ENCODE data around the gene ZNF280C. TPM values are rescaled to one million over a fixed set of nuclear protein-coding genes. Genes with fewer than 3 reads are reported as not detected.

ZNF280C gene
- total and polyA plus RNA-seq, 4 donors = 0.50 to 2.3 (median 1.00) TPM

GRCh38 chrX:130167040-130167439 is 101.7 kb downstream of the ZNF280C start:
- no peak overlapping the region for H3K4me3 ChIP-seq (ENCODE audit: low read depth in 1 of 3, low read length in 3 of 3)
- H3K27ac ChIP-seq (ENCODE audit: low read depth in 1 of 2, low read length in 2 of 2) = no peak overlapping the region
- no peaks in the 10 kb centered on the region for H3K27me3 ChIP-seq (ENCODE audit: control insufficient read depth in 4 of 4, insufficient read depth in 4 of 4, low read length in 3 of 4)
- H3K9me3 ChIP-seq (ENCODE audit: control insufficient read depth in 4 of 4, low read length in 3 of 4) = no peaks in the 10 kb centered on the region
- H3K36me3 ChIP-seq (ENCODE audit: control insufficient read depth in 4 of 4, insufficient read depth in 3 of 4, low read depth in 1 of 4, low read length in 3 of 4) = no peaks in the 10 kb centered on the region
- H3K4me1 ChIP-seq (ENCODE audit: control insufficient read depth in 4 of 4, insufficient read depth in 4 of 4, low read length in 3 of 4) = peaks cover 4 to 35% (median 17%) of the 10 kb centered on the region in 4 donors
- 60% methylated on average over 4 of the region's 4 CpGs for WGBS
- no peak for DNase-seq (ENCODE audit: low spot score)
- no peak for TF ChIP-seq NR2F2 (IDR thresholded peaks at IDR 0.05)
- TF ChIP-seq ATF3 (IDR thresholded peaks at IDR 0.05) = no peak
- no peak for TF ChIP-seq GABPA (IDR thresholded peaks at IDR 0.05 in 1 of 2, conservative IDR thresholded peaks at IDR 0.05 in 1 of 2)
- TF ChIP-seq ZBTB33 (IDR thresholded peaks at IDR 0.05) = no peak
- TF ChIP-seq HNF4A (conservative IDR thresholded peaks at IDR 0.05) = no peak
- no peak for TF ChIP-seq REST (IDR thresholded peaks at IDR 0.05)
- no peak for TF ChIP-seq JUND (IDR thresholded peaks at IDR 0.05)
- TF ChIP-seq RAD21 (IDR thresholded peaks at IDR 0.05) = no peak
- no peak for TF ChIP-seq YY1 (IDR thresholded peaks at IDR 0.05)
- TF ChIP-seq HNF4G (IDR thresholded peaks at IDR 0.05) = no peak
- TF ChIP-seq EGR1 (IDR thresholded peaks at IDR 0.05; ENCODE audit: low read depth in 2 of 2) = no peak
- no peak for TF ChIP-seq TAF1 (conservative IDR thresholded peaks at IDR 0.05)
- no peak for TF ChIP-seq MAX (IDR thresholded peaks at IDR 0.05)
- TF ChIP-seq CTCF (IDR thresholded peaks at IDR 0.05; ENCODE audit: low read depth, low read length, missing input control) = no peak
- no peak for TF ChIP-seq FOXA1 (IDR thresholded peaks at IDR 0.05)
- no peak for TF ChIP-seq SP1 (IDR thresholded peaks at IDR 0.05)
- TF ChIP-seq RXRA (IDR thresholded peaks at IDR 0.05) = no peak
- TF ChIP-seq FOXA2 (IDR thresholded peaks at IDR 0.05) = no peak
- no peak overlapping the region for H3K9ac ChIP-seq (ENCODE audit: low read depth in 1 of 2, low read length in 2 of 2)

Data from liver (tissue), 9 donors.